ENCODE data around the gene ATG7. TPM values are rescaled to one million over a fixed set of nuclear protein-coding genes. Genes with fewer than 3 reads are reported as not detected.

The ATG7 gene
- total RNA-seq, 4 donors from 2014 or later, result 49.4 to 145 (median 82.1) TPM

GRCh38 chr3:11288021-11288491 is 15.9 kb downstream of the ATG7 start:
- no peak for DNase-seq (ENCODE audit: low spot score in 2 of 2)
- Histone ChIP-seq H3K27ac (peak overlapping the region; percentile 73), H3K4me1 (peaks cover 36% of the 10 kb centered on the region), H3K36me3 (peaks cover 3% of the 10 kb centered on the region), H3K27me3 (no peaks in the 10 kb centered on the region), H3K4me3 (no peak overlapping the region), H3K9me3 (no peaks in the 10 kb centered on the region)
- WGBS, result 56% methylated on average over 2 of the region's 2 CpGs
- no peak for TF ChIP-seq POLR2AphosphoS5 (IDR thresholded peaks at IDR 0.05)
- no peak for TF ChIP-seq EP300 (IDR thresholded peaks at IDR 0.05)
- TF ChIP-seq CTCF (IDR thresholded peaks at IDR 0.05), result no peak
- TF ChIP-seq POLR2A (IDR thresholded peaks at IDR 0.05), result no peak

GRCh38 chr3:11288786-11289637 is 16.8 kb downstream of the ATG7 start:
- TF ChIP-seq POLR2A (IDR thresholded peaks at IDR 0.05) (no peak), POLR2AphosphoS5 (IDR thresholded peaks at IDR 0.05) (peak in 1 of 3 donors; percentile 54)
- 39% methylated on average over 7 of the region's 7 CpGs for WGBS
- Histone ChIP-seq H3K4me1 (peaks cover 30% of the 10 kb centered on the region), H3K27me3 (no peaks in the 10 kb centered on the region), H3K36me3 (no peaks in the 10 kb centered on the region), H3K27ac (peak overlapping the region; percentile 73), H3K4me3 (no peak overlapping the region), H3K9me3 (no peaks in the 10 kb centered on the region)
- no peak for DNase-seq (ENCODE audit: low spot score in 2 of 2)

GRCh38 chr3:11289864-11290263 is 17.7 kb downstream of the ATG7 start:
- no peak for TF ChIP-seq EP300 (IDR thresholded peaks at IDR 0.05)
- no peak for TF ChIP-seq CTCF (IDR thresholded peaks at IDR 0.05)
- TF ChIP-seq POLR2A (IDR thresholded peaks at IDR 0.05), result no peak
- TF ChIP-seq POLR2AphosphoS5 (IDR thresholded peaks at IDR 0.05), result no peak
- H3K36me3 ChIP-seq, result no peaks in the 10 kb centered on the region
- peaks cover 30% of the 10 kb centered on the region for H3K4me1 ChIP-seq
- no peak overlapping the region for H3K4me3 ChIP-seq
- no peaks in the 10 kb centered on the region for H3K9me3 ChIP-seq
- WGBS, result 72% methylated on average over 3 of the region's 3 CpGs
- H3K27ac ChIP-seq, result peak overlapping the region; percentile 73
- no peak for DNase-seq (ENCODE audit: low spot score in 2 of 2)
- H3K27me3 ChIP-seq, result no peaks in the 10 kb centered on the region

GRCh38 chr3:11290743-11291680 is 18.8 kb downstream of the ATG7 start:
- Histone ChIP-seq H3K27ac (no peak overlapping the region), H3K4me1 (peaks cover 30% of the 10 kb centered on the region), H3K27me3 (no peaks in the 10 kb centered on the region), H3K36me3 (no peaks in the 10 kb centered on the region), H3K4me3 (no peak overlapping the region), H3K9me3 (no peaks in the 10 kb centered on the region)
- no peak for TF ChIP-seq POLR2AphosphoS5 (IDR thresholded peaks at IDR 0.05)
- TF ChIP-seq EP300 (IDR thresholded peaks at IDR 0.05), result no peak
- no peak for TF ChIP-seq CTCF (IDR thresholded peaks at IDR 0.05)
- TF ChIP-seq POLR2A (IDR thresholded peaks at IDR 0.05), result no peak
- 93% methylated on average over 11 of the region's 11 CpGs for WGBS
- DNase-seq (ENCODE audit: low spot score in 2 of 2), result no peak

GRCh38 chr3:11291808-11292207 is 19.6 kb downstream of the ATG7 start:
- H3K4me3 ChIP-seq, result no peak overlapping the region
- H3K4me1 ChIP-seq, result peaks cover 30% of the 10 kb centered on the region
- no peaks in the 10 kb centered on the region for H3K9me3 ChIP-seq
- no peak for DNase-seq (ENCODE audit: low spot score in 2 of 2)
- 91% methylated on average over 5 of the region's 5 CpGs for WGBS
- H3K36me3 ChIP-seq, result no peaks in the 10 kb centered on the region
- no peak for TF ChIP-seq POLR2A (IDR thresholded peaks at IDR 0.05)
- no peak for TF ChIP-seq CTCF (IDR thresholded peaks at IDR 0.05)
- TF ChIP-seq POLR2AphosphoS5 (IDR thresholded peaks at IDR 0.05), result no peak
- no peak for TF ChIP-seq EP300 (IDR thresholded peaks at IDR 0.05)
- H3K27ac ChIP-seq, result no peak overlapping the region
- no peaks in the 10 kb centered on the region for H3K27me3 ChIP-seq
